Lung (tissue), 12 donors: Measurements from ENCODE around the gene TMTC2. TPM values are rescaled to one million over a fixed set of nuclear protein-coding genes. Genes with fewer than 3 reads are reported as not detected.

ENCODE experiments used
- ATAC-seq: fragments of 200-7000 bp; cut with Tn5 transposase; one replicate; pipeline ENCODE4 v1.9.1; 2020; ENCODE audit warnings: moderate number of reproducible peaks; ENCODE audit not compliant: insufficient read depth, low FRiP score
- DNase-seq, 3 donors: peaks; one replicate each; pipeline ENCODE4 v3.0.0-alpha.2; 2013 to 2017
- H3K27ac ChIP-seq, 2 donors: one replicate each; pipeline ENCODE4 v1.5.1; 2013; ENCODE audit warnings: mild to moderate bottlenecking in 2 of 2, moderate library complexity in 2 of 2, control low read depth in 1 of 2, inconsistent platforms in 1 of 2, low read depth in 1 of 2, low read length in 1 of 2
- H3K27me3 ChIP-seq, 3 donors: one replicate each; pipeline ENCODE4 v1.5.1; 2013; ENCODE audit warnings: low read length in 2 of 3; ENCODE audit not compliant: control insufficient read depth in 3 of 3, insufficient read depth in 3 of 3
- H3K36me3 ChIP-seq, 4 donors: one replicate each; pipeline ENCODE4 v1.5.1; 2013; ENCODE audit warnings: low read length in 4 of 4, mild to moderate bottlenecking in 1 of 4, moderate library complexity in 1 of 4; ENCODE audit not compliant: control insufficient read depth in 4 of 4, insufficient read depth in 4 of 4
- H3K4me1 ChIP-seq, 5 donors: one replicate each; pipeline ENCODE4 v1.5.1; 2013; ENCODE audit warnings: low read length in 5 of 5, mild to moderate bottlenecking in 2 of 5, moderate library complexity in 1 of 5; ENCODE audit not compliant: control insufficient read depth in 5 of 5, insufficient read depth in 5 of 5
- H3K4me3 ChIP-seq: one replicate; pipeline ENCODE4 v1.5.1; 2013; ENCODE audit warnings: mild to moderate bottlenecking, control low read depth, moderate library complexity
- H3K9ac ChIP-seq, 2 donors: one replicate each; pipeline ENCODE4 v1.5.1; 2013; ENCODE audit warnings: low read length in 2 of 2, control low read depth in 1 of 2; ENCODE audit not compliant: insufficient read depth in 1 of 2
- H3K9me3 ChIP-seq, 4 donors: one replicate each; pipeline ENCODE4 v1.5.1; 2013; ENCODE audit warnings: low read length in 3 of 4, mild to moderate bottlenecking in 1 of 4, moderate library complexity in 1 of 4; ENCODE audit not compliant: control insufficient read depth in 4 of 4, insufficient read depth in 3 of 4
- WGBS, 2 donors: extraction: QIAGEN DNeasy Blood & Tissue Kit; methylation state at CpG; one replicate each; pipeline ENCODE4 v1.1.7; 2013; 5-methylcytosine and 5-hydroxymethylcytosine counted together
- polyA plus RNA-seq, 2 donors: library from polyadenylated mRNA; stranded (reverse); fragments of 200-250 nt; gene quantifications; one replicate each; pipeline ENCODE4 v1.2.1, GENCODE V29; 2013
- total RNA-seq, 2 donors: library from RNA; depleted of rRNA in 1 of 2; stranded (reverse); fragments of >200 nt in 1 of 2; gene quantifications; one replicate each; pipeline ENCODE4 v1.2.1, GENCODE V29; 2014 to 2021
- TF ChIP-seq, protein P1 (sequence below): IDR thresholded peaks from 2 replicates; pipeline ENCODE4 v1.5.1; 2012; ENCODE audit warnings: mild to moderate bottlenecking; ENCODE audit errors: control extremely low read depth, extremely low read depth
- donor health status: control.
- donor health status: control.
- donor health status: Bipolar disorder and iron deficiency.
- donor health status: healthy.
- donor health status: DM: yes; HTN: yes; CAD: no.

Gene TMTC2
- total and polyA plus RNA-seq, 4 donors = 5.3 to 77.1 (median 14.0) TPM

DNA sequence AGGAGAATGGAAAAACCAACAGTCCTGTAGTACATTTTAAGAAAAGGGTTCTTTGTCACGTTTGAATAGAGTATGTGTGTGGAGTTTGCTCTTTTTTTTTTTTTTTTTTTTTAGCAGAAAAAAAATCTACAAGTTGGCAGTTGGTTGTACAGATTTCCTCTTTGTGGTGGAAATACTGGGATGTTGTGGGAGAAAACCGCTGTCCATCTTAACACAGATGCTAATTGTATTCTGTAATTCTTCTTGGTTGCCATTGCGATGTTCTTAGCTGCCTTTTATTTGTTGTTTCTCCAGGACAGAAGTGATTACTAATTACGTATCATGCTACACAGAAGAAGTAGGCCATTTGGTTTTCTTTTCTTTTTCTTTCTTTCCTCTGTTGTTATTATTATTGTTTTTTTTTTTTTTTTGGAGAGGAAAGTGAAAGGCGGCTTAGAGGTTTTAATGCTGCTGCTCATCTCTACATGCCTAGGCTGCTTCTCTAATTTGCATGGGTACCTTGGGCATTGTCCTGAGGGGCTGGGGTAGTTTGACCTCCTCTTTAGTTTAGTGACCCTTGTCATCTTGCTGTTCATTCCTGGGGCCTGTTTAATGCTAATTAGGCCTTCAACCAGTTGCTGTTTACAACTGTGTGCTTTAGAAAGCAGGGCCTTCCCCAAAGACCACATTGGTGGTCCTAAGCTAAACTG is 94.7 kb downstream of the TMTC2 start:
- H3K4me1 ChIP-seq = peaks cover 0 to 39% (median 4%) of the 10 kb centered on the region in 5 donors
- H3K36me3 ChIP-seq = peaks cover 0 to 2% (median 0%) of the 10 kb centered on the region in 4 donors
- H3K27me3 ChIP-seq = no peaks in the 10 kb centered on the region
- no peak overlapping the region for H3K27ac ChIP-seq
- H3K4me3 ChIP-seq = no peak overlapping the region
- DNase-seq = peak in 1 of 3 donors; percentile 13
- ATAC-seq = no peak
- no peak overlapping the region for H3K9ac ChIP-seq
- TF ChIP-seq, protein P1, sequence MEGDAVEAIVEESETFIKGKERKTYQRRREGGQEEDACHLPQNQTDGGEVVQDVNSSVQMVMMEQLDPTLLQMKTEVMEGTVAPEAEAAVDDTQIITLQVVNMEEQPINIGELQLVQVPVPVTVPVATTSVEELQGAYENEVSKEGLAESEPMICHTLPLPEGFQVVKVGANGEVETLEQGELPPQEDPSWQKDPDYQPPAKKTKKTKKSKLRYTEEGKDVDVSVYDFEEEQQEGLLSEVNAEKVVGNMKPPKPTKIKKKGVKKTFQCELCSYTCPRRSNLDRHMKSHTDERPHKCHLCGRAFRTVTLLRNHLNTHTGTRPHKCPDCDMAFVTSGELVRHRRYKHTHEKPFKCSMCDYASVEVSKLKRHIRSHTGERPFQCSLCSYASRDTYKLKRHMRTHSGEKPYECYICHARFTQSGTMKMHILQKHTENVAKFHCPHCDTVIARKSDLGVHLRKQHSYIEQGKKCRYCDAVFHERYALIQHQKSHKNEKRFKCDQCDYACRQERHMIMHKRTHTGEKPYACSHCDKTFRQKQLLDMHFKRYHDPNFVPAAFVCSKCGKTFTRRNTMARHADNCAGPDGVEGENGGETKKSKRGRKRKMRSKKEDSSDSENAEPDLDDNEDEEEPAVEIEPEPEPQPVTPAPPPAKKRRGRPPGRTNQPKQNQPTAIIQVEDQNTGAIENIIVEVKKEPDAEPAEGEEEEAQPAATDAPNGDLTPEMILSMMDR = no peak
- 52 to 64% methylated on average over 5 of the region's 5 CpGs for WGBS, 2 donors
- no peaks in the 10 kb centered on the region for H3K9me3 ChIP-seq

DNA sequence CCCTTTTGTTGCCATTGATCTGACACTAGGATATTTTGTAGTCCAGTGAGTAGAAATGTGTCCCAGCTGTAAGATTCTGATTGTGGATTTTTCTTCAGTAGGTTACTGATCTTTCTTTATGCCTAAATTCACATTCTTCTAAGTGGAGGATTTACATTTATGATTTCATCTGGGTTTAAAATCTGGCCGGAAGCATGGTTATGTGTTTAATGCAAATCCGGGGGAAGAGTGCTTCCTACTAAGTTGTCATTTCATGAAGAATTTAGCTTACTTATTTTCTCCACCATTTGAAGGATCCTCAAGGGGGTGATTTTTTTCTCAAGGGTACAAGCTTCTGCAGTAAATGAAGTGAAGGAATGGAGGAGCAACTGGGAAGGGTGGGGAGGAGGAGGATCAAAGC is 96.7 kb downstream of the TMTC2 start:
- Histone ChIP-seq H3K27ac (no peak overlapping the region), H3K9me3 (no peaks in the 10 kb centered on the region), H3K9ac (peak overlapping the region in 1 of 2 donors; percentile 19), H3K27me3 (no peaks in the 10 kb centered on the region), H3K4me3 (no peak overlapping the region), H3K4me1 (peaks cover 0 to 53% (median 4%) of the 10 kb centered on the region in 5 donors), H3K36me3 (peaks cover 0 to 2% (median 0%) of the 10 kb centered on the region in 4 donors)
- TF ChIP-seq, protein P1 = no peak
- DNase-seq (peak in 2 of 3 donors; percentile 34 to 52), ATAC-seq (no peak)
- 86 to 87% methylated on average over 2 of the region's 2 CpGs for WGBS, 2 donors

- DNase-seq (peak in 2 of 3 donors; percentile 75 to 77), ATAC-seq (no peak)
- H3K27me3 ChIP-seq = no peaks in the 10 kb centered on the region
- H3K9me3 ChIP-seq = no peaks in the 10 kb centered on the region
- H3K27ac ChIP-seq = no peak overlapping the region
- no peak overlapping the region for H3K4me3 ChIP-seq
- H3K36me3 ChIP-seq = peaks cover 0 to 10% (median 3%) of the 10 kb centered on the region in 4 donors
- TF ChIP-seq, protein P1 = no peak
- peaks cover 0 to 36% (median 4%) of the 10 kb centered on the region in 5 donors for H3K4me1 ChIP-seq
- WGBS, 2 donors = 87 to 93% methylated on average over 1 of the region's 1 CpG
- H3K9ac ChIP-seq = no peak overlapping the region
These were observed 100.3 kb downstream of the TMTC2 start for GRCh38 chr12:82787016-82787415.
